Panc1 (cell line): Measurements from ENCODE around the gene ZBTB46. TPM values are rescaled to one million over a fixed set of nuclear protein-coding genes. Genes with fewer than 3 reads are reported as not detected.
A peak's percentile ranks its signal among the peaks of the same experiment; 100 is the strongest.

ENCODE experiments used
- ATAC-seq: fragments of 200-7000 bp; cut with Tn5 transposase; 2 replicates; pipeline ENCODE4 v1.9.1; 2020; ENCODE audit warnings: mild to moderate bottlenecking, moderate library complexity
- BruUV-seq: library from RNA; stranded (reverse); fragments of 400-500 nt; replicated peaks from 2 replicates; lab custom pipeline; 2021; lab: Mats Ljungman, UMichigan
- CTCF ChIA-PET: fragments of 300-600 bp; sonication (Branson Sonifier 250); formaldehyde crosslinking; loops from one replicate; lab custom pipeline; 2022; ENCODE audit warnings: antibody characterized with exemption; lab: Charles Lee
- POLR2A ChIA-PET: fragments of 300-600 bp; sonication (Branson Sonifier 250); formaldehyde crosslinking; loops from one replicate; lab custom pipeline; 2022; ENCODE audit warnings: antibody characterized with exemption; lab: Charles Lee
- DNase-seq: peaks from one replicate; pipeline ENCODE4 v3.0.0-alpha.2; 2010; ENCODE audit warnings: low read depth, low spot score
- H3K27ac ChIP-seq: 2 replicates; pipeline ENCODE4 v1.5.1; 2011; ENCODE audit warnings: mild to moderate bottlenecking, low read length, inconsistent platforms
- H3K27me3 ChIP-seq: fragments of 200-500 bp; sonication (Bioruptor generic); 2 replicates; pipeline ENCODE4 v1.6.0; 2014; ENCODE audit warnings: low read length, inconsistent platforms; ENCODE audit not compliant: control insufficient read depth, insufficient read depth
- H3K36me3 ChIP-seq: fragments of 200-500 bp; sonication (Bioruptor generic); 2 replicates; pipeline ENCODE4 v1.5.1; 2014; ENCODE audit warnings: inconsistent platforms, mild to moderate bottlenecking, low read length, moderate library complexity; ENCODE audit not compliant: control insufficient read depth, insufficient read depth
- H3K4me1 ChIP-seq: 2 replicates; pipeline ENCODE4 v1.5.1; 2011; ENCODE audit warnings: inconsistent platforms, mild to moderate bottlenecking, low read length, moderate library complexity; ENCODE audit not compliant: control insufficient read depth, insufficient read depth
- H3K4me3 ChIP-seq, 2 experiments: 2 replicates each; pipeline ENCODE4 v1.5.1; 2011 to 2012; ENCODE audit warnings: low read depth in 2 of 2, low read length in 2 of 2, mild to moderate bottlenecking in 2 of 2, inconsistent platforms in 1 of 2, moderate library complexity in 1 of 2
- H3K9me3 ChIP-seq: fragments of 200-500 bp; sonication (Bioruptor generic); 2 replicates; pipeline ENCODE4 v1.5.1; 2014; ENCODE audit warnings: low read depth, mild to moderate bottlenecking, inconsistent platforms, low read length, moderate library complexity; ENCODE audit not compliant: control insufficient read depth, insufficient read depth
- CTCF ChIP-seq: fragments of 450-650 bp; IDR thresholded peaks from 2 replicates; pipeline ENCODE4 v1.5.1; 2017; ENCODE audit warnings: mild to moderate bottlenecking
- POLR2AphosphoS5 ChIP-seq: IDR thresholded peaks from 2 replicates; pipeline ENCODE4 v1.6.1; 2012; ENCODE audit warnings: mild to moderate bottlenecking, low read depth, low read length, moderate library complexity
- REST ChIP-seq, 2 experiments: IDR thresholded peaks; 2 replicates each; pipeline ENCODE4 v1.6.1; 2011 to 2012; ENCODE audit warnings: low read depth in 2 of 2, control low read depth in 1 of 2, low read length in 1 of 2, mild to moderate bottlenecking in 1 of 2, moderate library complexity in 1 of 2; ENCODE audit not compliant: insufficient read depth in 1 of 2
- SIN3A ChIP-seq: IDR thresholded peaks from 2 replicates; pipeline ENCODE4 v1.6.1; 2012; ENCODE audit warnings: low read depth, mild to moderate bottlenecking, low read length, moderate library complexity, borderline replicate concordance; ENCODE audit not compliant: insufficient read depth
- TCF7L2 ChIP-seq: IDR thresholded peaks from 2 replicates; pipeline ENCODE4 v1.6.1; 2011; ENCODE audit warnings: mild to moderate bottlenecking, low read depth, low read length, inconsistent platforms
- in situ Hi-C: cut with HindIII; loops from 2 replicates; pipeline ENCODE4 v1.10.0; 2016; ENCODE audit warnings: low sequenced_read_pairs, low pct_unique_long_range_greater_than_20kb
- intact Hi-C: fragments of 100-400 bp; cut with micrococcal nuclease; formaldehyde crosslinking; loops from one replicate; pipeline ENCODE4 v1.10.0; 2022; ENCODE audit not compliant: unreplicated experiment
- total RNA-seq: library from RNA; stranded (reverse); gene quantifications from one replicate; pipeline ENCODE4 v1.2.1, GENCODE V29; 2021; ENCODE audit not compliant: unreplicated experiment

The ZBTB46 gene
- total RNA-seq, 1 experiment from 2014 or later = 15.2 TPM

GRCh38 chr20:63828124-63828523, 2.9 kb downstream of the ZBTB46 start:
- CTCF ChIA-PET = no interaction called here
- DNase-seq (no peak), ATAC-seq (no peak)
- peaks cover 34% of the 10 kb centered on the region for H3K4me1 ChIP-seq
- H3K36me3 ChIP-seq = no peaks in the 10 kb centered on the region
- no peaks in the 10 kb centered on the region for H3K27me3 ChIP-seq
- intact Hi-C loops (no loop called here), in situ Hi-C loops (no loop called here)
- no peaks in the 10 kb centered on the region for H3K9me3 ChIP-seq
- POLR2A ChIA-PET = no interaction called here
- 0 out of 2 replicates have a peak overlapping the region, but pooled peaks have one; percentile 49 for H3K27ac ChIP-seq
- no TSS peak for BruUV-seq
- TF ChIP-seq TCF7L2 = no peak
- TF ChIP-seq REST (IDR thresholded peaks at IDR 0.05; ENCODE audit: insufficient read depth in 1 of 2, low read depth in 2 of 2, low read length in 1 of 2) = no peak
- no peak for TF ChIP-seq CTCF
- TF ChIP-seq POLR2AphosphoS5 = no peak
- TF ChIP-seq SIN3A = no peak
- H3K4me3 ChIP-seq = no peak overlapping the region

- POLR2A ChIA-PET = interaction anchor here (0.6 to 0.7 kb wide), 3 partner anchors 27 to 100 kb away, joined by 3 to 5 read pairs (median 4); no protein-coding TSS in a partner anchor
- no peaks in the 10 kb centered on the region for H3K27me3 ChIP-seq
- H3K9me3 ChIP-seq = no peaks in the 10 kb centered on the region
- ATAC-seq (no peak), DNase-seq (no peak)
- peak overlapping the region; percentile 18 for H3K27ac ChIP-seq
- H3K4me3 ChIP-seq = no peak overlapping the region
- in situ Hi-C loops = no loop called here
- no peak for TF ChIP-seq CTCF
- no peak for TF ChIP-seq TCF7L2
- TF ChIP-seq POLR2AphosphoS5 = no peak
- TF ChIP-seq SIN3A = no peak
- TF ChIP-seq REST (IDR thresholded peaks at IDR 0.05; ENCODE audit: insufficient read depth in 1 of 2, low read depth in 2 of 2, low read length in 1 of 2) = no peak
- CTCF ChIA-PET = no interaction called here
- H3K36me3 ChIP-seq = no peaks in the 10 kb centered on the region
- no TSS peak for BruUV-seq
- intact Hi-C loops = no loop called here
- H3K4me1 ChIP-seq = peaks cover 34% of the 10 kb centered on the region
Measured at GRCh38 chr20:63826753-63827152, 4.3 kb downstream of the ZBTB46 start.
